Progenitor cell of endocrine pancreas (in vitro differentiated cells): ENCODE data around the gene MYLK2. TPM values are rescaled to one million over a fixed set of nuclear protein-coding genes. Genes with fewer than 3 reads are reported as not detected.

ENCODE experiments used
- DNase-seq: peaks from one replicate; pipeline ENCODE4 v3.0.0; 2021; ENCODE audit warnings: low spot score; ENCODE audit not compliant: unreplicated experiment
- H3K27ac Mint-ChIP-seq: 2 replicates; pipeline ENCODE4 v1.8.0; 2021; ENCODE audit warnings: mild to moderate bottlenecking, moderate library complexity, mixed read lengths
- H3K27me3 Mint-ChIP-seq: 2 replicates; pipeline ENCODE4 v1.8.0; 2021; ENCODE audit warnings: mixed read lengths
- H3K36me3 Mint-ChIP-seq: 2 replicates; pipeline ENCODE4 v1.8.0; 2022; ENCODE audit warnings: mixed read lengths; ENCODE audit not compliant: insufficient read depth
- H3K4me1 Mint-ChIP-seq: 2 replicates; pipeline ENCODE4 v1.8.0; 2021; ENCODE audit warnings: low read depth, mixed read lengths
- H3K4me3 Mint-ChIP-seq: 2 replicates; pipeline ENCODE4 v1.8.0; 2021; ENCODE audit warnings: low read depth, mild to moderate bottlenecking, moderate library complexity, mixed read lengths
- H3K9me3 Mint-ChIP-seq: 2 replicates; pipeline ENCODE4 v1.8.0; 2021; ENCODE audit warnings: low read depth, mixed read lengths
- CTCF ChIP-seq: fragments of 200-600 bp; sonication (generic); IDR thresholded peaks from one replicate; pipeline ENCODE4 v1.5.0; 2021; ENCODE audit warnings: antibody characterized with exemption, mild to moderate bottlenecking; ENCODE audit not compliant: unreplicated experiment
- total RNA-seq: library from RNA; stranded (reverse); gene quantifications from 2 replicates; pipeline ENCODE4 v1.2.1, GENCODE V29; 2021

The MYLK2 gene
- total RNA-seq, 1 donor from 2014 or later = 0.38 TPM

GRCh38 chr20:31883829-31884228, 64.7 kb downstream of the MYLK2 start:
- no peaks in the 10 kb centered on the region for H3K9me3 Mint-ChIP-seq
- H3K27me3 Mint-ChIP-seq = peaks cover 6% of the 10 kb centered on the region
- no peak overlapping the region for H3K27ac Mint-ChIP-seq
- H3K4me3 Mint-ChIP-seq = no peak overlapping the region
- no peak for TF ChIP-seq CTCF
- no peak for DNase-seq
- H3K36me3 Mint-ChIP-seq = no peaks in the 10 kb centered on the region
- H3K4me1 Mint-ChIP-seq = peaks cover 7% of the 10 kb centered on the region

Other genes with a start within 250 kb of the MYLK2 start
- 322 and 326 TPM in 2 replicates for gene ID1, start 214.1 kb upstream of the MYLK2 start, total RNA-seq
- gene COX4I2, start 181.4 kb upstream of the MYLK2 start, total RNA-seq = not detected in 2 replicates
- 130 and 136 TPM in 2 replicates for gene BCL2L1, start 96.5 kb upstream of the MYLK2 start, total RNA-seq
- 71.9 and 77.0 TPM in 2 replicates for gene TPX2, start 80.1 kb upstream of the MYLK2 start, total RNA-seq
- not detected in 2 replicates for gene FOXS1, start 26.2 kb downstream of the MYLK2 start, total RNA-seq
- gene DUSP15, start 51.2 kb downstream of the MYLK2 start, total RNA-seq = 13.2 and 14.9 TPM in 2 replicates
- 2.4 TPM in 2 replicates for gene TTLL9, start 51.3 kb downstream of the MYLK2 start, total RNA-seq
- gene PDRG1, start 132.7 kb downstream of the MYLK2 start, total RNA-seq = 23.6 and 23.8 TPM in 2 replicates
- 2.4 and 2.7 TPM in 2 replicates for gene XKR7, start 148.8 kb downstream of the MYLK2 start, total RNA-seq
- gene CCM2L, start 191.1 kb downstream of the MYLK2 start, total RNA-seq = 1.3 and 1.5 TPM in 2 replicates
- not detected in 2 replicates for gene HCK, start 232.9 kb downstream of the MYLK2 start, total RNA-seq